Measurements from ENCODE around the gene CWC25. TPM values are rescaled to one million over a fixed set of nuclear protein-coding genes. Genes with fewer than 3 reads are reported as not detected.

The CWC25 gene
- total RNA-seq, 1 donor from 2014 or later, result 38.3 TPM

DNA sequence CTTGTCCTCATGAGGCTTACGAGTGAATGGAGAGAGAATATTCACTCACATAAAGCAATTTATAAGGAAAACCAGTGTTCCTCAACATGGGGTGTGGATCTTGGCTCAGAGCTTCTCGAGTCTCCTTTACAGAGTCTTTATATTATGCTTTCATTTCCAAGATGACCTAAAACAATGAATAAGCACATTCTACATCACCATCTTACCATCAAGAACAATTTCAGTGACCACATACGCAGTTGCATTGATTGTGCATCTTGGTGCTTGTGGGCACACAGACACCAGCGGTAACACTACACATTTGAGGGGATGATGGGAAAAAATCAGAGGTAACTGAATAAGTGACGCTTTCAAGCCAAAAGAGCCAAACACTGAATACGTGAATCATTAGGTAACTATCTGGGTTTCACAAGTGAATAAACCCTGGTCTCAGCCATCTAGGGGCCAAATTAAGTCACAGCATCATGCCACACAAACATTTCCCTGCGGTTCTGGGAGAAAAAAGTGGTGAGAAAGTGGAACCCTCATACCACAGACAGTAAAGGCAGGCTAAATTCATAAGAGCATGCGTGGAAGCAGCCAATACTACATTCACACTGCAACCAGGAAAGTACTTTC lies 9.4 kb downstream of the CWC25 start:
- H3K9me3 Mint-ChIP-seq, result no peaks in the 10 kb centered on the region
- ATAC-seq (ENCODE audit: low read depth), result no peak
- H3K4me3 Mint-ChIP-seq, result no peak overlapping the region
- DNase-seq, result no peak
- peaks cover 63% of the 10 kb centered on the region for H3K36me3 Mint-ChIP-seq (ENCODE audit: low read depth)
- no peaks in the 10 kb centered on the region for H3K27me3 Mint-ChIP-seq
- POLR2A ChIA-PET, result no interaction called here
- H3K4me1 Mint-ChIP-seq, result no peaks in the 10 kb centered on the region
- no peak overlapping the region for H3K27ac Mint-ChIP-seq
- CTCF ChIA-PET, result no interaction called here
- TF ChIP-seq, protein P1, sequence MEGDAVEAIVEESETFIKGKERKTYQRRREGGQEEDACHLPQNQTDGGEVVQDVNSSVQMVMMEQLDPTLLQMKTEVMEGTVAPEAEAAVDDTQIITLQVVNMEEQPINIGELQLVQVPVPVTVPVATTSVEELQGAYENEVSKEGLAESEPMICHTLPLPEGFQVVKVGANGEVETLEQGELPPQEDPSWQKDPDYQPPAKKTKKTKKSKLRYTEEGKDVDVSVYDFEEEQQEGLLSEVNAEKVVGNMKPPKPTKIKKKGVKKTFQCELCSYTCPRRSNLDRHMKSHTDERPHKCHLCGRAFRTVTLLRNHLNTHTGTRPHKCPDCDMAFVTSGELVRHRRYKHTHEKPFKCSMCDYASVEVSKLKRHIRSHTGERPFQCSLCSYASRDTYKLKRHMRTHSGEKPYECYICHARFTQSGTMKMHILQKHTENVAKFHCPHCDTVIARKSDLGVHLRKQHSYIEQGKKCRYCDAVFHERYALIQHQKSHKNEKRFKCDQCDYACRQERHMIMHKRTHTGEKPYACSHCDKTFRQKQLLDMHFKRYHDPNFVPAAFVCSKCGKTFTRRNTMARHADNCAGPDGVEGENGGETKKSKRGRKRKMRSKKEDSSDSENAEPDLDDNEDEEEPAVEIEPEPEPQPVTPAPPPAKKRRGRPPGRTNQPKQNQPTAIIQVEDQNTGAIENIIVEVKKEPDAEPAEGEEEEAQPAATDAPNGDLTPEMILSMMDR (IDR thresholded peaks at IDR 0.05), result no peak
- intact Hi-C loops (cut with micrococcal nuclease), result no loop called here

- no peaks in the 10 kb centered on the region for H3K9me3 Mint-ChIP-seq
- H3K27ac Mint-ChIP-seq, result no peak overlapping the region
- CTCF ChIA-PET, result no interaction called here
- ATAC-seq (ENCODE audit: low read depth) (no peak), DNase-seq (no peak)
- H3K27me3 Mint-ChIP-seq, result no peaks in the 10 kb centered on the region
- H3K4me1 Mint-ChIP-seq, result peaks cover 3% of the 10 kb centered on the region
- no peak overlapping the region for H3K4me3 Mint-ChIP-seq
- POLR2A ChIA-PET, result no interaction called here
- intact Hi-C loops (cut with micrococcal nuclease), result no loop called here
- TF ChIP-seq, protein P1 (IDR thresholded peaks at IDR 0.05), result no peak
- H3K36me3 Mint-ChIP-seq (ENCODE audit: low read depth), result peaks cover 67% of the 10 kb centered on the region
Measured at GRCh38 chr17:38809828-38810227, 15.3 kb downstream of the CWC25 start.

- TF ChIP-seq, protein P1 (IDR thresholded peaks at IDR 0.05), result no peak
- Mint-ChIP-seq H3K4me3 (peak overlapping the region; percentile 88), H3K27ac (peak overlapping the region; percentile 87), H3K27me3 (no peaks in the 10 kb centered on the region), H3K9me3 (no peaks in the 10 kb centered on the region), H3K4me1 (peaks cover 32% of the 10 kb centered on the region), H3K36me3 (ENCODE audit: low read depth) (peaks cover 41% of the 10 kb centered on the region)
- intact Hi-C loops (cut with micrococcal nuclease), result loop anchor here (1.0 kb wide), 3 partner anchors 53 to 98 kb away; partner anchors contain the start of gene RPL23
- CTCF ChIA-PET, result no interaction called here
- ATAC-seq (ENCODE audit: low read depth) (no peak), DNase-seq (no peak)
- POLR2A ChIA-PET, result interaction anchor here (0.9 to 2.7 kb wide), 4 partner anchors 8 to 69 kb away, joined by 3 to 16 read pairs (median 10); partner anchors contain the start of genes CWC25, LASP1 and RPL23
Measured at GRCh38 chr17:38800237-38800760, 24.8 kb downstream of the CWC25 start.

DNA sequence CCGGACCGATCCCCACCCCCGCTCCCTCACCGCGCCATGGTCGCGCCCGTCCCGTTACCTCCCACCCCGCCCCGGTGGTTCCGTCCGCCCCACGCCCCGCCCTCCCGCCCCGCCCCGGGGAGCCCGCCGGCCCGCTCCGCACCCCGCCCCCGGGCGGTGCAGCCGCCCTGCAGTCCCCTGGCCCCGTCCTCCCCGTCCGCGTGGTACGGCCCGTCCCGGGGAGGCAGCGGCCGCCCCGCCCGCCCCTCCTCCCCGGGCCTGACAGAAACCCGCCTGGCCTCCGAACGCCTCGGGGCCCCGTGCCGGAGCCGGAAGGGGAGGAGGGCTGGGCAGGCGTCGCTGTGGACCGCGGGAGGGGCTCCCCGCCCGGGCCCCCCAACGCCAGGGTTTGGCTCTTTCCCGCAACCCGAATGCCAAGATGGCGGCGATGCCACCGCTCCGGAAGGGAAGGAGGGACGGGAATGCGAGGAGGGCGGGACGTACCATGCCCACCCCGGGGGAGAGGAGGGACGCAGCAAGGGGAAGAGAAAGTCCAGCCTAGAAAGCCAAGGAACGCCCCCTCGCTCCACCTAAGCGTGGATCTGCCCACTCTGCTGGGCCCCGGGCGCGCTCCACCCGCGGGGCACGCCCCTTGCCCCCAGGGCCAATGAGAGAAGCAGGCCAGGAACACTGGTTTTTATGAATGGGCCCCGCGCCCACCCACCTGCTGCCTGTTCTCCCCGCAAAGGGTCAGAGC lies 25.5 kb downstream of the CWC25 start, which contains the start of gene PIP4K2B:
TSS of gene PIP4K2B (minus strand) at position 56 of the 736 bp plus-strand sequence. CDS start 132 bp downstream, outside the sequence.
- peak; percentile 86 for DNase-seq
- Mint-ChIP-seq H3K9me3 (no peaks in the 10 kb centered on the region), H3K27ac (peak within 1 kb of the TSS; percentile 87), H3K4me3 (peak within 1 kb of the TSS; percentile 88), H3K27me3 (no peaks in the 10 kb centered on the region), H3K4me1 (peaks cover 32% of the 10 kb centered on the region), H3K36me3 (ENCODE audit: low read depth) (peaks cover 43% of the 10 kb centered on the region)
- CTCF ChIA-PET, result interaction anchor here (0.8 kb wide), 1 partner anchor 354 kb away, joined by 4 read pairs; no protein-coding TSS in a partner anchor
- POLR2A ChIA-PET, result interaction anchor here (0.7 to 2.7 kb wide), 9 partner anchors 9 to 1441 kb away, joined by 3 to 16 read pairs (median 6); partner anchors contain the start of genes CDK12, CWC25, LASP1 and MLLT6
- intact Hi-C loops (cut with micrococcal nuclease), result loop anchor here (1.0 to 2.0 kb wide), 7 partner anchors 26 to 353 kb away; partner anchors contain the start of genes CWC25, PSMB3 and RPL23
- TF ChIP-seq, protein P1 (IDR thresholded peaks at IDR 0.05), result no peak
- peak; percentile 85 for ATAC-seq (ENCODE audit: low read depth)
